OCI-LY7 (cell line): ENCODE results near the gene HADHB.

Source experiments
- CTCF ChIP-seq: fragments of 200-600 bp; sonication (generic); conservative IDR thresholded peaks from 2 replicates; pipeline ENCODE4 v1.5.1; 2014; ENCODE audit warnings: mild to moderate bottlenecking, antibody characterized with exemption, low read length, moderate library complexity, mixed read lengths
- EZH2phosphoT487 ChIP-seq: fragments of 200-600 bp; sonication (generic); IDR thresholded peaks from 2 replicates; pipeline ENCODE4 v1.6.1; 2018; ENCODE audit warnings: low read depth, borderline replicate concordance, mild to moderate bottlenecking, mixed run types, antibody characterized with exemption, low read length, moderate library complexity, mixed read lengths

GRCh38 chr2:26255759-26256384 lies 11.1 kb downstream of the HADHB start:
- TF ChIP-seq CTCF (no peak), EZH2phosphoT487 (no peak)
